Cardiac fibroblast (primary cell): ENCODE measurements around the gene TAPBPL.
A peak's percentile ranks its signal among the peaks of the same experiment; 100 is the strongest.
"Not testable (repeated sequence)": the region's sequence is repeated elsewhere in the genome, so short reads cannot be mapped to it uniquely, and the experiment has no call there.

ENCODE experiments used
- DNase-seq, 2 donors: peaks; one replicate each; pipeline versions ENCODE4 v3.0.0 to v3.0.0-alpha.2; 2010; ENCODE audit warnings: low read depth in 2 of 2
- H3K4me3 ChIP-seq, 2 donors: replicated peaks in 1 of 2; 1 replicate in 1 of 2; 2 replicates in 1 of 2; pipeline ENCODE4 v1.5.1; 2011; ENCODE audit warnings: low read depth in 2 of 2, low read length in 2 of 2, mild to moderate bottlenecking in 2 of 2, moderate library complexity in 1 of 2
- TF ChIP-seq, protein P1 (sequence below): IDR thresholded peaks from one replicate; pipeline ENCODE4 v1.5.1; 2011; ENCODE audit warnings: low read depth, mild to moderate bottlenecking, low read length, inconsistent platforms

The TAPBPL gene

DNA sequence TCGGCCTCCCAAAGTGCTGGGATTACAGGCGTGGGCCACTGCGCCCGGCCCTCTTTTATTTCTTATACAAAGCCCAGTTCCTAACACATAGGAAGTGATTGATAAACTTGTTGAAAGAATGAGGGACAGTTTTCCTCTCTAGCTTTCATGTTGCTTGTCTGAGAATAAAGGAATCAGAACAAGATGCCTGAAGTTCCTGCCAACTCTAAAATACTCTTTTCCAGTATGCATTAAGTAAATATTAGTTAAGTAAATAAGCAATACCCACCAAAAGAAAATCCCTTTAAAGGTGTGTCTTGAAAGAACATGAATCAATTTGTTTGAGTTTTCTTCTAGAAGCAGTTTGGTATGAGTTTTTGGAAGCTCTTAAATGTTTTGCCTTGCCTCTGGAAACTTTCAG is 31.5 kb upstream of the TAPBPL start:
- no peak overlapping the region for H3K4me3 ChIP-seq
- DNase-seq: no peak
- TF ChIP-seq, protein P1, sequence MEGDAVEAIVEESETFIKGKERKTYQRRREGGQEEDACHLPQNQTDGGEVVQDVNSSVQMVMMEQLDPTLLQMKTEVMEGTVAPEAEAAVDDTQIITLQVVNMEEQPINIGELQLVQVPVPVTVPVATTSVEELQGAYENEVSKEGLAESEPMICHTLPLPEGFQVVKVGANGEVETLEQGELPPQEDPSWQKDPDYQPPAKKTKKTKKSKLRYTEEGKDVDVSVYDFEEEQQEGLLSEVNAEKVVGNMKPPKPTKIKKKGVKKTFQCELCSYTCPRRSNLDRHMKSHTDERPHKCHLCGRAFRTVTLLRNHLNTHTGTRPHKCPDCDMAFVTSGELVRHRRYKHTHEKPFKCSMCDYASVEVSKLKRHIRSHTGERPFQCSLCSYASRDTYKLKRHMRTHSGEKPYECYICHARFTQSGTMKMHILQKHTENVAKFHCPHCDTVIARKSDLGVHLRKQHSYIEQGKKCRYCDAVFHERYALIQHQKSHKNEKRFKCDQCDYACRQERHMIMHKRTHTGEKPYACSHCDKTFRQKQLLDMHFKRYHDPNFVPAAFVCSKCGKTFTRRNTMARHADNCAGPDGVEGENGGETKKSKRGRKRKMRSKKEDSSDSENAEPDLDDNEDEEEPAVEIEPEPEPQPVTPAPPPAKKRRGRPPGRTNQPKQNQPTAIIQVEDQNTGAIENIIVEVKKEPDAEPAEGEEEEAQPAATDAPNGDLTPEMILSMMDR: no peak

DNA sequence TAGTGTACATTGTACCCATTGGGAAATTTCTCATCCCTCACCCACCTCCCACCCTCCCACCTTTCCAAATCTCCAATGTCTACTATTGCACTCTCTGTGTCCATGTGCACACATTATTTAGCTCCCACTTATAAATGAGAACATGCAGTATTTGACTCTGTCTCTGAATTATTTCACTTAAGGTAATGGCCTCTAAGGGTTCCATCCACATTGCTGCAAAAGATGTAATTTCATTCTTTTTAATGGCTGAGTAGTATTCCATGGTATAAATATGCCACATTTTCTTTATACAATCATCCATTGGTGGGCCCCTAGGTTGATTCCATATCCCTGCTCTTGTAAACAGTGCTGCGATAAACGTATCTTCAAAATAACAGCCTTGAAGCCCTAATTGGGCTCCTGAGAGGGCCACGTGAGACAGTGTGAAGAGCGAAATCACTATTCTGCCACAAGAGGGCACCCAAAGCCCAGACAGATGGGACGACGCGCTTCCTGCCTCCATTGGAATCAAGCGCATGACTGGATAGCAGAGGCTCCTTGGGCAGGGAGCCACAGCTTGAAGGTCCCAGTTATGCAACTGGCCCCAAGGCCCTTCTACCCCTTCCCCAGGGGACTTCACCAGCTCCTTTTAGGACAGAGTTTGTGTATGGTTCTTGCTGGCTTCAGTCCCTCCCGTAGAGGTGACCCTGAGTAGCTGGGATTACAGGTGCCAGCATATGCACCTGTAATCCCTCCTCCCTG is 28.4 kb upstream of the TAPBPL start:
- H3K4me3 ChIP-seq: no peak overlapping the region
- DNase-seq: peak; percentile 96
- TF ChIP-seq, protein P1: peak; percentile 78

DNA sequence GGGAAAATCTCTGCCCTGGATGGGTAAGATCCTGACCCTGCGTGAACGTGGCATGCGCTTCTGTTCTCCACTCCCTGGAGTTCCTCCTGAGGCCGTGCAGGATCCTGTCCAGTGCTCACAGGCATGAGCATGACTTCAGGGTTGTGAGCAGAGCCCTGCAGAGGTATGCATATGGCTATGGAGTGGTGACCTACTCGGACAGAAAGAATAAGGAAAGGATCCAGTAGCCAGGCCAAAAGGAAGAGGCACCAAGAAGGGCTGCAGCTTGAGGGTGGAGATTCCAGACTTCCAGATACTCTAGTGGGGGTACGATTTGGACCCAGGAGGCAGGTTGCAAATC is 27.9 kb upstream of the TAPBPL start:
- no peak for DNase-seq
- TF ChIP-seq, protein P1: no peak
- no peak overlapping the region for H3K4me3 ChIP-seq

DNA sequence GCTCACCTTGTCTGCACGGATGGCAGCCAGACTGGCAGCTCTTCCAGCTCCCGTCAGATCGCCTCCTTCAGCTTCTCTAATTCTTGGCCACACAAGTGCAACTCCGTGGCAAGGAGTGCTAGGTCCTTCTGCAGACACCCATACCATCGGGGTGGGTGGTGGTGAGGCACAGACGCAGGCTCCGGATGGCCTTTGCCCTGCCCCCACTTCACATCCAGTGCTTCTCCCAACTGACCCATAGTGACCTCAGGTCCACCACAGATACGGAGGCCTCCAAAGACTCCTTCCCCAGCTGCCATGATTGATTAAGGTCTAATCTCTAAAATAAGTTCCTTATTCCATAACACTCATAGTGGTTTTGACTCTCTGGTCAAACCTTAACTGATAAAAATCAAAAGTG is 27.0 kb upstream of the TAPBPL start:
- DNase-seq: no peak
- H3K4me3 ChIP-seq: no peak overlapping the region
- TF ChIP-seq, protein P1: no peak

DNA sequence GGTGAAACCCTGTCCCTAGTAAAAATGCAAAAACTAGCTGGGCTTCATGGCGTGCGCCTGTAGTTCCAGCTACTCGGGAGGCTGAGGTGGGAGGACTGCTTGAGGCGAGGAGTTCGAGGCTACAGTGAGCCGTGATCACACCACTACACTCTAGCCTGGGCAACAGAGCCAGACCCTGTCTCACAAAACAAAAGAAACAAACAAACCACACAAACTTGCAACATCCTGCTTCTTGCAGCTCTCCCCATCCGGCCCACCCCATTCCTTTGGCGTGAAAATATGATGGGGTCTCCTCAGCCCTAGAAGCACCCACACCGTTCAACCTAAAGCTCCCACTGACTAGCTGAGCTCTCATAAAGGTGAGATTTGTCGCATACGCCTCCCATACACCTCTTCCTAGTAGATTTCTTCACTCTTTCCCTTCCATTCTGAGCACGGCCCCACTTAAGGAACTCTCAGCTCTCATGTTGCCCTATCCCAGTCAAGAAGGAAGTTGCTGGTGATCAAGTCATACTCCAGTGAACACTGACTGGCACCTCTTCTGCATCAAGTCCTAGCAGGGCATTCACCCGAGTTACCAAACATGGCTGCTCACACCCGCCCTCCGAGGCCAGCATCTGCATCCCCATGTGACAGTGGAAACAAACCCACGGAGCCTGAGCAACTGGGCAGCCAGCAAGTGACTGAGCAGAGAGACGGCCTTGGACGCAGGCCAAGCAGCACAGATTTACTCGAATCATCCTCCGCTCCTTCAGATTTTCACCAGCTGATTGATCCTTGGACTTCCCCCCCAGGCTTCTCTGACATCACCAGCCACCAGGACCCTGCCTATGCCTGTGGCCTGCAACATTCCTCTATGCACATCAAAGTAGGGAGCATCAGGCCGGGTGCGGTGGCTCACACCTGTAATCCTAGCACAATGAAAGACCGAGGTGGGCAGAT is 26.0 kb upstream of the TAPBPL start:
- TF ChIP-seq, protein P1: no peak
- no peak for DNase-seq
- no peak overlapping the region for H3K4me3 ChIP-seq

DNA sequence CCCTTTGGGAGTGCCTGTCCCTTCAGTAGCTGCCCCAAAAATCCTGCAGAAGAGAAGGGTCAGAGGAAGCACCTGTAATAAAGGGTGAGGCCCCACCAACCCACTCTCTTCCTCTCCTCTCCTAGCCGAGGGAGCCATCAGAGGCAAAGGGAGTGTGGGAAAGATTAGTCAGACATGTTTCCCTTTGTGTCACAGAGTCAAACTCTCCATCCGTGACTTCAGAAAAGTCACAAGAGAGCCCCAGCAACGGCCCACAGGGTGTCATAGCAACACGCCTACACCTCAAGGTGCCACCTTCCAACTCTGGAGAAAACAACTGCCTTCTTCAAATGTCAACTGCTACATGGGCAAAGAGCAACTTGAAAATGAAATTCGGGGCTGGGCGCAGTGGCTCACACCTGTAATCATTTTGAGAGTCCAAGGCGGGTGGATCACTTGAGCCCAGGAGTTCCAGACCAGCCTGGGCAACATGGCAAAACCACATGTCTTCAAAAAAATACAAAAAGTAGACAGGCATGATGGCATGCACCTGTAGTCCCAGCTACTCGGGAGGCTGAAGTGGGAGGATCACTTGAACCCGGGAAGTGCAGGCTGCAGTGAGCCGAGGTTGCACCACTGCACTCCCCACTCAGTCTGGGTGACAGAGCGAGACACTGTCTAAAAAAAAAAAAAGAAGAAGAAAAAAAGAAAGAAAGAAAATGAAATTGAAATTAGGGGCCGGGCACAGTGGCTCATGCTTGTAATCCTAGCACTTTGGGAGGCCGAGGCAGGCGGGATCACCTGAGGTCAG is 24.8 kb upstream of the TAPBPL start:
- TF ChIP-seq, protein P1: no peak
- H3K4me3 ChIP-seq: no peak overlapping the region
- DNase-seq: no peak

DNA sequence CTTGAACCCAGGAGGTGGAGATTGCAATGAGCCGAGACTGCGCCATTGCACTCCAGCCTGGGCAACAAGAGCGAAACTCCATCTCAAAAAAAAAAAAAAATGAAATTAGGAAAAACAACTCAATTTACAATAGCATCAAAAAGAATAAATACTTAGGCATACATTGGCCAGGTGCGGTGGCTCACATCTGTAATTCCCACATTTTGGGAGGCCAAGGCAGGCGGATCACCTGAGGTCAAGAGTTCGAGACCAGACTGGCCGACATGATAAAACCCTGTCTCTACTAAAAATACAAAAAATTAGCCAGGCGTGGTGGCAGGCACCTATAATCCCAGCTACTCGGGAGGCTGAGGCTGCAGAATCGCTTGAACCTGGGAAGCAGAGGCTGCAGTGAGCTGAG is 24.0 kb upstream of the TAPBPL start:
- not testable (repeated sequence) for H3K4me3 ChIP-seq, DNase-seq
